RWPE2 (cell line): ENCODE measurements around the gene PCBP1.

Experiments used
- ATAC-seq: fragments of 200-7000 bp; cut with Tn5 transposase; 3 replicates; pipeline ENCODE4 v1.9.1; 2021; ENCODE audit warnings: low read depth
- DNase-seq: peaks from one replicate; pipeline ENCODE4 v3.0.0-alpha.2; 2020; ENCODE audit warnings: low spot score
- H3K27ac ChIP-seq: fragments of 450-650 bp; 2 replicates; pipeline ENCODE4 v1.5.1; 2017; ENCODE audit warnings: mild to moderate bottlenecking; ENCODE audit not compliant: poor library complexity, severe bottlenecking
- H3K27me3 ChIP-seq: fragments of 250-450 bp; sonication (Bioruptor Pico); 2 replicates; pipeline ENCODE4 v1.5.1; 2021; ENCODE audit warnings: mild to moderate bottlenecking, moderate library complexity; ENCODE audit not compliant: insufficient read depth, poor library complexity, severe bottlenecking
- H3K36me3 ChIP-seq: fragments of 250-450 bp; sonication (Bioruptor Pico); 2 replicates; pipeline ENCODE4 v1.5.1; 2020; ENCODE audit warnings: low read depth, mild to moderate bottlenecking, moderate library complexity
- H3K4me1 ChIP-seq: fragments of 250-450 bp; sonication (Bioruptor Pico); 2 replicates; pipeline ENCODE4 v1.5.1; 2021; ENCODE audit warnings: mild to moderate bottlenecking, moderate library complexity; ENCODE audit not compliant: insufficient read depth, poor library complexity, severe bottlenecking
- H3K4me3 ChIP-seq: fragments of 250-450 bp; sonication (Bioruptor Pico); 2 replicates; pipeline ENCODE4 v1.5.1; 2021; ENCODE audit warnings: mild to moderate bottlenecking, moderate library complexity; ENCODE audit not compliant: severe bottlenecking
- H3K9me3 ChIP-seq: fragments of 250-450 bp; sonication (Bioruptor Pico); 2 replicates; pipeline ENCODE4 v1.5.1; 2021; ENCODE audit warnings: mild to moderate bottlenecking, moderate library complexity; ENCODE audit not compliant: severe bottlenecking
- CTCF ChIP-seq: fragments of 450-650 bp; IDR thresholded peaks from one replicate; pipeline ENCODE4 v1.5.1; 2017; ENCODE audit warnings: mild to moderate bottlenecking, moderate library complexity; ENCODE audit not compliant: poor library complexity, severe bottlenecking

PCBP1 gene

GRCh38 chr2:70084973-70085710 is 2.1 kb upstream of the PCBP1 start:
- Histone ChIP-seq H3K9me3 (no peaks in the 10 kb centered on the region), H3K36me3 (peaks cover 61% of the 10 kb centered on the region), H3K4me1 (peaks cover 19% of the 10 kb centered on the region), H3K27ac (peak overlapping the region; percentile 96), H3K27me3 (no peaks in the 10 kb centered on the region), H3K4me3 (no peak overlapping the region)
- TF ChIP-seq CTCF = no peak
- ATAC-seq (peak; percentile 71), DNase-seq (peak; percentile 73)

- ATAC-seq = no peak
- no peak for TF ChIP-seq CTCF
- DNase-seq = no peak
These were observed 1.5 kb upstream of the PCBP1 start for GRCh38 chr2:70085711-70086277.

DNA sequence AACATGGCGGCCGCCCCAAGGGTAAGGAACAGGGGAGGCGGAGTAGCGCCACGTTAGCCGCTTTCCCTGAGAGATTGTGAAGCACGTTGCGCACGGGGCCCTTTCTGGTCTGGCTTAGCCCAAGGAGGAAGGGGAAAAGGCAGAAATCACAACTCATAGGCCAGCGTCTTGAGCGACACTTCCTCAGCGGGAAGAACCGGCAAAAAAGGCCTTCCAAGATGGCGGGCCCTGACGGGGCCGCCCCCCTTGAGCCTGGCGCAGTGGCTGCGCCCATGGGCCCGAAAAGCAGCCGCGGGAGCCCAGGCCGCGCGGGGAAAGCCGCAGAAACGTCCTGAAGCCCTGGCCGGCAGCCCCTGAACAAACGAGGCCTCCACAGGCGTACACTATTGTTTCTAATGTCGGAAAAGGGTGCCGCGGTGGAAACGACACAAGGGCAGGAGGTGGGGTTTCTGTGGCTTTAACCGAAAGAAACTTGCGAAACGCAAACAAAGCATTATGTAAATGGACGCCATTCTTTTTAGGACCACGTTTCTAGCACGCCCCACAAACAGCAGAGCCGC is 919 bp upstream of the PCBP1 start:
- H3K4me1 ChIP-seq = peaks cover 14% of the 10 kb centered on the region
- no peaks in the 10 kb centered on the region for H3K27me3 ChIP-seq
- DNase-seq = peak; percentile 76

More at GRCh38 chr2:70085711-70086277, 1.5 kb upstream of the PCBP1 start:
- peaks cover 54% of the 10 kb centered on the region for H3K36me3 ChIP-seq
- H3K27ac ChIP-seq = peak overlapping the region; percentile 96
- H3K27me3 ChIP-seq = no peaks in the 10 kb centered on the region
- H3K9me3 ChIP-seq = no peaks in the 10 kb centered on the region
- peak overlapping the region; percentile 61 for H3K4me3 ChIP-seq
- H3K4me1 ChIP-seq = peaks cover 17% of the 10 kb centered on the region

GRCh38 chr2:70087702-70088597 is 673 bp downstream of the PCBP1 start:
- H3K4me1 ChIP-seq = peaks cover 14% of the 10 kb centered on the region
- no peaks in the 10 kb centered on the region for H3K9me3 ChIP-seq
- no peaks in the 10 kb centered on the region for H3K27me3 ChIP-seq
- peak overlapping the region; percentile 61 for H3K4me3 ChIP-seq
- peak; percentile 30 for ATAC-seq
- H3K36me3 ChIP-seq = peaks cover 42% of the 10 kb centered on the region
- no peak for DNase-seq
- TF ChIP-seq CTCF = no peak
- H3K27ac ChIP-seq = peak overlapping the region; percentile 96

More for the DNA sequence above, 919 bp upstream of the PCBP1 start:
- H3K27ac ChIP-seq = peak overlapping the region; percentile 96
- ATAC-seq = peak; percentile 33
- TF ChIP-seq CTCF = no peak
- peak overlapping the region; percentile 61 for H3K4me3 ChIP-seq
- peaks cover 49% of the 10 kb centered on the region for H3K36me3 ChIP-seq
- H3K9me3 ChIP-seq = no peaks in the 10 kb centered on the region
